RPMI8226 (cell line): Measurements from ENCODE around the gene PDE1C.

Experiments used
- DNase-seq: peaks from one replicate; pipeline ENCODE4 v3.0.0-alpha.2; 2015

Gene PDE1C

GRCh38 chr7:31935124-31936054 is 134.8 kb downstream of the PDE1C start:
- no peak for DNase-seq

- no peak for DNase-seq
Measured at GRCh38 chr7:31934551-31934950, 135.7 kb downstream of the PDE1C start.

GRCh38 chr7:31933481-31933880 is 136.7 kb downstream of the PDE1C start:
- DNase-seq = no peak

- DNase-seq = no peak
Measured at GRCh38 chr7:31926991-31927584, 143.1 kb downstream of the PDE1C start.

GRCh38 chr7:31925753-31926454 is 144.3 kb downstream of the PDE1C start:
- no peak for DNase-seq

- no peak for DNase-seq
Measured at GRCh38 chr7:31924251-31924650, 146.0 kb downstream of the PDE1C start.

GRCh38 chr7:31922848-31923247 is 147.4 kb downstream of the PDE1C start:
- DNase-seq = no peak

- DNase-seq = no peak
Measured at GRCh38 chr7:31921047-31921446, 149.2 kb downstream of the PDE1C start.

- no peak for DNase-seq
Measured at GRCh38 chr7:31919678-31920369, 150.4 kb downstream of the PDE1C start.

- no peak for DNase-seq
Measured at GRCh38 chr7:31918706-31919393, 151.4 kb downstream of the PDE1C start.

GRCh38 chr7:31917256-31917655 is 153.0 kb downstream of the PDE1C start:
- DNase-seq = no peak

- DNase-seq = no peak
Measured at GRCh38 chr7:31910191-31910590, 160.0 kb downstream of the PDE1C start.

GRCh38 chr7:31906479-31907171 is 163.6 kb downstream of the PDE1C start:
- DNase-seq = no peak

- DNase-seq = no peak
Measured at GRCh38 chr7:31903962-31904361, 166.2 kb downstream of the PDE1C start.

GRCh38 chr7:31899356-31899927 is 170.8 kb downstream of the PDE1C start:
- DNase-seq = no peak

GRCh38 chr7:31896925-31897324 is 173.3 kb downstream of the PDE1C start:
- no peak for DNase-seq

- no peak for DNase-seq
Measured at GRCh38 chr7:31894308-31894707, 175.9 kb downstream of the PDE1C start.

GRCh38 chr7:31893365-31893764 is 176.8 kb downstream of the PDE1C start:
- DNase-seq = no peak

- DNase-seq = no peak
Measured at GRCh38 chr7:31892099-31892829, 177.9 kb downstream of the PDE1C start.

- DNase-seq = no peak
Measured at GRCh38 chr7:31890766-31891165, 179.4 kb downstream of the PDE1C start.

- DNase-seq = no peak
Measured at GRCh38 chr7:31890198-31890597, 180.0 kb downstream of the PDE1C start.
